Measurements from ENCODE around the gene PDSS2.

- TF ChIP-seq CTCF (IDR thresholded peaks at IDR 0.05) (no peak), POLR2A (IDR thresholded peaks at IDR 0.05) (no peak)
Measured at GRCh38 chr6:107329063-107329860, 130.1 kb downstream of the PDSS2 start.

Measured in body of pancreas (tissue), 4 donors.